GM18873 (cell line): ENCODE results near the gene ITGB3.
A peak's percentile ranks its signal among the peaks of the same experiment; 100 is the strongest.
"Not testable (repeated sequence)": the region's sequence is repeated elsewhere in the genome, so short reads cannot be mapped to it uniquely, and the experiment has no call there.

Experiments used
- ATAC-seq: cut with Tn5 transposase; IDR thresholded peaks from one replicate; pipeline ENCODE4 v1.9.1; 2021; ENCODE audit warnings: mild to moderate bottlenecking, moderate library complexity, moderate number of reproducible peaks; ENCODE audit not compliant: unreplicated experiment, low FRiP score

The ITGB3 gene

DNA sequence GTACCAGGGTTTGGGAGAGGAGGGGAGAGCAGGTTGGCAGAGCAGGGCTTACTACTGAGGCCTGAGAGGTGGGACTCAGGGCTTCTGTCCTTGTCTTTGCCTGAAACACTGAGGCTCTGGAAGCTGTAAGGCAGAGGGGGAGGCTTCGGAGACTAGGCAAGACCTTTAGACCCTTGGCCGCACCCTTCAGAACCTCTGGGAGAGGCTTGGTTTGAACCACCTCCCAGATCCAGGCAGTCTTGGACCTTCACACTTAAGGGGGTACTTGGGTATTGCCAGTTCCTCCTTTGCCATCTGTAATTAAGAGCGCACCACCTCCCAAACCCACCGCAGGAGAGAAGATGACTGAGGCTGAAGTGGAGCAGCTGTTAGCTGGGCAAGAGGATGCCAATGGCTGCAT lies 31.6 kb upstream of the ITGB3 start:
- ATAC-seq: no peak

- no peak for ATAC-seq
Observed at GRCh38 chr17:47223007-47223406, 30.6 kb upstream of the ITGB3 start.

DNA sequence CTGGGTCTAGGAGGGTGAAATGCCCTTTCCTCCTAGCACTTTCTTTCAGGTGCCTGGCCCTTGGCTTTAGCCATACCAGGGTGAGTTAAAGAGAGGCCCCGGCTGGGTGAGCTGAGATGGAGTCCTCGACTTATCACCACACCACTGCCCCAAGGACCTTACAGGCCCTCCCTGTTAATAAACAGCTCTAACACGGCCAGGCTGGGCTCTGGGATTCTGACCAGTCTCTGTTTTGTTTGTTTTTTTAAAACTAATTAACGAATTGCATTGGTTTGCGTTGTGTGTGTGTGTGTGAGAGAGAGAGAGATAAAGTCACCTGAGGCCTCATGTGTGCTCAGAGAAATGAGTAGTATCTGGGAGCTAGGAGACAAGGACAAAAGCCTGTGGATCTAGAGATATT lies 30.2 kb upstream of the ITGB3 start:
- no peak for ATAC-seq

- not testable (repeated sequence) for ATAC-seq
Observed at GRCh38 chr17:47224077-47224476, 29.6 kb upstream of the ITGB3 start.

DNA sequence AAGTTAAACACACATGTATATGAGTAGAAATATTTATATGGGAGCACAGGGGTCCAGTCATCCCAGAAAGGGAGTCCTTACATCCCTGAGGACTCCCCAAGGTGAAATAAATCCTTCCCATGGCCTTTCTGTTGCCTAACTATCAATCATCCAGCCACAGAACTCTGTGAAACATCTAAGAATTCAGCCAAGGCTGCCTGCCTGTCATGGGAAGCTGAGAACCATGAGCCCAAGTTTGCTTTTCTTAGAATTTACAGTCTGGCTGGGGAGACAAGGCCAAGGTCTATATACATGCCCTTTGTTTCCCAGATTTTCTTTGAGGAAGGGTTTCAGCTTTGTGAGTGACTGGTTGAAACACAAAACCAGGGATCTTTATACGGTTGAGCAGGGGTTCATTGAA lies 28.7 kb upstream of the ITGB3 start:
- no peak for ATAC-seq

- ATAC-seq: no peak
Observed at GRCh38 chr17:47225436-47225858, 28.2 kb upstream of the ITGB3 start.

- ATAC-seq: no peak
Observed at GRCh38 chr17:47225911-47226688, 27.5 kb upstream of the ITGB3 start.

GRCh38 chr17:47227862-47228261 lies 25.8 kb upstream of the ITGB3 start:
- ATAC-seq: no peak

DNA sequence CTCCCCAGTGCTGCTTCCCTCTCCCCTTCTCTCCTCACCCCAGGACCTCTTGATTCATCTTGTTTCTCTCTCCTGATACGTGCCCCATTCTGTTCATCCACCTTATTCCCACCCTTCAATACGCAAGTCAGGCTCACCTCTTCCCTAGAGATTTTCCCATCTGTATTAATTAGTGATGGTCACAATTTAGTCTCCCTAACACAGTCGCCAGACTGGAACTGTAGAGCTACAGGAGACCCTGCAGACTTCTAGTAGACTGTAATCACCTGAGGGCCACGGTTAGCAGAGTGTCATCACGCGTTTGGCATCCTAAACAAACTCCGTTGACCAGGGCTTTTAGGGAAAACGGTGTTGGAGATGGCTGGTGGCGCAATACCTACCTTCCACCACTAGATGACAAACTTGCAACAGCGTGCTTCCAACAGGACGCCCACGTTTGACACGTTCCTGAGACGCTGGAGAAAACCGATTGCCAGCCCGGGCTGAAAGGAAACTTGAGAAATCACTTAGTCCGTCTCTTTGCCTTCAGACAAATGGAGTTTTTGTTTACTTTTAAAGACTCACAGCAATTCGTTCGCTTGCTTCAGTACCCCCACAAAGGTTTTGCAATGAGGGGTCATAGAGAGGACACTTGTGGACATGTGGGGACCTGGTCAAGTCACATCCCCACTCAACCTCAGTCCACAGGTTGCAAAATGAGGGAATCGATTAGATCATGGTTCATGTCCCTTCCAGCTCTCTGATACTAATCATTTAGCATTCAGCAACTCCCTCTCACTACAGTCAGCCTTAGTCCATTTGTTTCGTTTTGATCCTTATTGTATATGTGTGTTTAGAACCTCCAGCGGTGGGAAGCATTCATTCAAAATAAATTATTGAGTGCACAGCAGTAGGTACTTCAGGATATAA lies 23.8 kb upstream of the ITGB3 start:
- peak; percentile 49 for ATAC-seq

DNA sequence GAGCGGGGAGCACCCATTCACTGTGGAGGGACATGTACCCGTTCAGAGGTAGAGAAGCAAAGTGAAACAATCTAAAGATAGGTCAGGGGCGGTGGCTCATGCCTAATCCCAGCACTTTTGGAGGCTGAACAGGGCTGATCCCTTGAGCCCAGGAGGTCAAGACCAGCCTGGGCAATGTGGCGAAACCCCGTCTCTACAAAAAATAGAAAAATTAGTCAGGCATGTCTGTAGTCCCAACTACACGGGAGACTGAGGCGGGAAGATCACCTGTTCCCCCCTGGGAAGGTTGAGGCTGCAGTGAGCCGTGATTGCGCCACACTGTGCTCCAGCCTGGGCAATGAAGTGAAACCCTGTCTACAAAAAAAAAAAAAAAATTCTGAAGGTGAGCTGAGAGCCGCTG lies 22.8 kb upstream of the ITGB3 start:
- ATAC-seq: no peak

GRCh38 chr17:47231334-47231733 lies 22.3 kb upstream of the ITGB3 start:
- no peak for ATAC-seq

- no peak for ATAC-seq
Observed at GRCh38 chr17:47231866-47232265, 21.8 kb upstream of the ITGB3 start.

GRCh38 chr17:47232465-47232864 lies 21.2 kb upstream of the ITGB3 start:
- no peak for ATAC-seq

- ATAC-seq: no peak
Observed at GRCh38 chr17:47235506-47235905, 18.1 kb upstream of the ITGB3 start.

DNA sequence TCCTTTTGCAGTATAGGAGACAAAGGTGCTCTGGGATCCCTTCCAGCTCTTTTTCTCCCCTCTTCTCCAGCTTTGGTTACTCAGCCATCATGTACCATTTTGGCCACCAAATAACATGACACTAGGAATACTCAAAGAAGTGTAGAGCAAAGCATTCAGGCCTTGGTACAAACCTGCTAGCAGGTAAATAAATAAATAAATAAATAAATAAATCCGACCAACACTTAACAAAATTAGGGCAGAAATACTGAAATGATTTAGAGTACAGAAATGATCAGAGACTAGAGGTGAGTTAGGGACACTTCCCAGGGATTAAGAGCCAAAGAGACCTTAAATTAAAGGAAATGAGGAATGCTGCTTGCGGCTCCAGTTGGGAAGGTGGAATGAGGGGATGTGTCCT lies 17.7 kb upstream of the ITGB3 start:
- no peak for ATAC-seq

GRCh38 chr17:47237841-47238240 lies 15.8 kb upstream of the ITGB3 start:
- no peak for ATAC-seq

GRCh38 chr17:47238321-47239010 lies 15.2 kb upstream of the ITGB3 start:
- no peak for ATAC-seq

DNA sequence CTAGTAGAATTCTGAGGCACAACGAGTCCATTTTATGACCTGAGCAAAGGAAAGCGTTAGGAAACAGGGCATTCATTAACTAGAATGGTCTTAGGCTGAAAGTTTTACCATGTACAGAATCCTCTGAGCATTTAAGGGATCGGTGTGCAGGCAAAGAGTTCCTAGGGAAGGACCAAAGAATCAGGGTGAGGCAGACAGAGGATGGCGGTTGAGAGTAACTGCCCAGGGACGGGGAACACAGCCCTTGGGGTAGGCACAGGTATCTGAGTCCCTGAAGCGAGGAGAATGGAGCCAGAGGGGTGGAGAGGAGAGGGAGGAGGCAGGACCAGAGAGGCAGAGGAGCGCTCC lies 14.0 kb upstream of the ITGB3 start:
- no peak for ATAC-seq

- no peak for ATAC-seq
Observed at GRCh38 chr17:47239967-47240651, 13.5 kb upstream of the ITGB3 start.

DNA sequence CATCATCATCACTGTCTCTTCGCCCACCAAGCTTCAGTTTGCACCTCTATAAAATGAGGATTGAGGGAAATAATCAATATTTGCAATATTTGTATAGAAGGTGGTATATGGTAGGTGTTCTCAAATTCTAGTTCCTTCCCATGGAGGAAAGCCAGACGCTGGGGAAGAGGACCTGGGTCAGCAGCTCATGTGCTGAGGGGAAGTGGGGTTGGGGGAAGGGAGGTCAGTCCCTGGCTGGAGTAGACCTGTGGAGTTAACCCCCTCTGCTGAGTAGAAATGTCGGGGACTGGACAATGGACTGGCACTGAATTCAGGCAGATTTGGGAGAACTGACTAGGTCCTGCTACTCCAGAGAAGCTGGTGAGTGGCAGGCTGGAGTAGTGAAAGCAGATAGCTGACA lies 12.8 kb upstream of the ITGB3 start:
- ATAC-seq: no peak

DNA sequence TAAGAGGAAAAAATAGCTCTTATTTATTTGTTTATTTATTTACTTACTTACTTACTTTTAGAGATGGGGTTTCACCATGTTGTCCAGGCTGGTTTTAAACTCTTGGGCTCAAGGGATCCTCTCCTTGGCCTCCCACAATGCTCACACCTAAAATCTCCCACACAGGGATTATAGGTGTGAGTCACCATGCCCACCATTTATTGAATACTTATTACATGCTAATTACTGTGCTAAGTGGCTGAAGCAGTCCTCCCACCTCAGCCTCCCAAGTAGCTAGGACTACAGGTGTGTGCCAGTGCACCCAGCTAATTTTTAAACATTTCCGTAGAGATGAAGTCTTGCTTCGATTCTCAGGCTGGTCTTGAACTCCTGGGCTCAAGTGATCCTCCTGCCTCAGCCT lies 11.0 kb upstream of the ITGB3 start:
- ATAC-seq: no peak
